ENCODE results near the gene ZFP69. TPM values are rescaled to one million over a fixed set of nuclear protein-coding genes. Genes with fewer than 3 reads are reported as not detected.

Gene ZFP69
- total RNA-seq (1 to 10 TPM; 1.3 to 1.9 TPM), polyA plus RNA-seq (1 to 10 TPM in 1 of 2 donors, under 1 TPM in 1; 0.96 to 1.2 TPM)

DNA sequence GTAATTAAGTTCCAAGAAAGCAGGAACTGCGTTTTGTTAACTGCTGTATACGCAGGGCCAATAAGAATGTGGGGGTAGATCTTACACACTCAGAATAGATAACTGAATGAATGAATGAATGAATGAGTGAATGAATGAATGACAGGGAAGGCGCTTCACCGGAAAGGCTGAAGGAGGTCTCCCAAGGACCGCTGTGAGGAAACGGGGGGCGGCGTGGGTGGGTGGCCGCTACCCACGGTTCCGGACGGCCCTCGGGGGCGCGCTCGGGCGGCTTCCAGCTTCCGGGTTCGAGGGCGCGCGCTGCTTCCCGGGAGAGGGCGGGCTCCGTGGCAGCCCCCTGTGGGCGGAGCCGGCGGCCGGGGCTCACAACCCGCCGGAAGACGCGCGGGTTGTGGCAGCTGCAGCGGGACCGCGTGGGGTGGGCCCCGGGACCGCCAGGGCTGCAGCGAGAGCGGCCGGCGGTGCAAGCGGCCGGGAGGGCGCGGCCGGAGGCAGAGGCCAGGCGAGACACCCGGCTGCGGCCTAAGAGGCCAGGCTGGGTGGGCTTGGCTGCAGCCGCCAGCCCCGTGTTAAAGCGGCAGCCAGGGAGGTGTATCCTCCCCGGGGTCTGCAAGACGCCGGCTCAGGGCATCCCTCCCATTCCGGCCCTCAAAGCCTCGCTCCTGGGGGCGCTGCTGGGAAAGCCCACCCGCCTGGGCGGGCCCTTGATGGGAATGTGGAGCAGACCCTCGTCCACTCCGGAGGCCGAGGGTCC is at the start of gene ZFP69:
TSS of gene ZFP69 (plus strand) at position 367 of the 754 bp plus-strand sequence. CDS start 2,072 bp downstream, outside the sequence.
- Histone ChIP-seq H3K9ac (ENCODE audit: low read depth in 1 of 2, low read length in 2 of 2) (peak within 1 kb of the TSS; percentile 31 to 94), H3K27ac (ENCODE audit: low read depth in 1 of 2, low read length in 2 of 2) (peak within 1 kb of the TSS; percentile 14 to 61), H3K36me3 (ENCODE audit: control insufficient read depth in 4 of 4, insufficient read depth in 3 of 4, low read depth in 1 of 4, low read length in 3 of 4) (peaks cover 0 to 2% (median 2%) of the 10 kb centered on the region in 4 donors), H3K4me1 (ENCODE audit: control insufficient read depth in 4 of 4, insufficient read depth in 4 of 4, low read length in 3 of 4) (peaks cover 0 to 12% (median 4%) of the 10 kb centered on the region in 4 donors), H3K4me3 (ENCODE audit: low read depth in 1 of 3, low read length in 3 of 3) (peak within 1 kb of the TSS; percentile 88 to 95 (median 92)), H3K9me3 (ENCODE audit: control insufficient read depth in 4 of 4, low read length in 3 of 4) (peaks cover 0 to 17% (median 5%) of the 10 kb centered on the region in 4 donors), H3K27me3 (ENCODE audit: control insufficient read depth in 4 of 4, insufficient read depth in 4 of 4, low read length in 3 of 4) (no peaks in the 10 kb centered on the region)
- WGBS: under 1% methylated on average over 65 of the region's 65 CpGs
- TF ChIP-seq RAD21 (IDR thresholded peaks at IDR 0.05) (peak in 1 of 2 donors; percentile 3), FOXA2 (IDR thresholded peaks at IDR 0.05) (no peak)
- DNase-seq (ENCODE audit: low spot score): peak; percentile 78

DNA sequence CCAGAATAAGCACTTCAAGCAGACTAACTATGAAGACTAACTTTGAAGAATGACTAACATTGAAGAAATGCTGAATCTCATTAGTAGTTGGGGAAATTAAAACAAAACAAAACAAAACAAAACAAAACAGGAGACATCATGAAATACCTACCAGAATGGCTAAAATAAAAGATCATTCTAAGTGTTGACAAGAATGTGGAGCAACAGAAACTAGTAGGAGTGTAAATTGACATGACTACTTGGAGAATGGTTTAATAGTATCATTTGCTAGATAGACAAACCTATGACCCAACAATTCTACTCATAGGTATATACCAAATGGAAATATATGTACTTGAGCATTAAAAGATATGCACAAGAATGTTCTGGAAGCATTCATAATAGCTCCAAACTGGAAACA is 45.7 kb upstream of the ZFP69 start:
- no peaks in the 10 kb centered on the region for H3K9me3 ChIP-seq (ENCODE audit: control insufficient read depth in 4 of 4, low read length in 3 of 4)
- DNase-seq (ENCODE audit: low spot score): no peak
- H3K27me3 ChIP-seq (ENCODE audit: control insufficient read depth in 4 of 4, insufficient read depth in 4 of 4, low read length in 3 of 4): no peaks in the 10 kb centered on the region
- H3K27ac ChIP-seq (ENCODE audit: low read depth in 1 of 2, low read length in 2 of 2): no peak overlapping the region
- H3K9ac ChIP-seq (ENCODE audit: low read depth in 1 of 2, low read length in 2 of 2): no peak overlapping the region
- TF ChIP-seq FOXA2 (IDR thresholded peaks at IDR 0.05): no peak
- TF ChIP-seq, protein P1, sequence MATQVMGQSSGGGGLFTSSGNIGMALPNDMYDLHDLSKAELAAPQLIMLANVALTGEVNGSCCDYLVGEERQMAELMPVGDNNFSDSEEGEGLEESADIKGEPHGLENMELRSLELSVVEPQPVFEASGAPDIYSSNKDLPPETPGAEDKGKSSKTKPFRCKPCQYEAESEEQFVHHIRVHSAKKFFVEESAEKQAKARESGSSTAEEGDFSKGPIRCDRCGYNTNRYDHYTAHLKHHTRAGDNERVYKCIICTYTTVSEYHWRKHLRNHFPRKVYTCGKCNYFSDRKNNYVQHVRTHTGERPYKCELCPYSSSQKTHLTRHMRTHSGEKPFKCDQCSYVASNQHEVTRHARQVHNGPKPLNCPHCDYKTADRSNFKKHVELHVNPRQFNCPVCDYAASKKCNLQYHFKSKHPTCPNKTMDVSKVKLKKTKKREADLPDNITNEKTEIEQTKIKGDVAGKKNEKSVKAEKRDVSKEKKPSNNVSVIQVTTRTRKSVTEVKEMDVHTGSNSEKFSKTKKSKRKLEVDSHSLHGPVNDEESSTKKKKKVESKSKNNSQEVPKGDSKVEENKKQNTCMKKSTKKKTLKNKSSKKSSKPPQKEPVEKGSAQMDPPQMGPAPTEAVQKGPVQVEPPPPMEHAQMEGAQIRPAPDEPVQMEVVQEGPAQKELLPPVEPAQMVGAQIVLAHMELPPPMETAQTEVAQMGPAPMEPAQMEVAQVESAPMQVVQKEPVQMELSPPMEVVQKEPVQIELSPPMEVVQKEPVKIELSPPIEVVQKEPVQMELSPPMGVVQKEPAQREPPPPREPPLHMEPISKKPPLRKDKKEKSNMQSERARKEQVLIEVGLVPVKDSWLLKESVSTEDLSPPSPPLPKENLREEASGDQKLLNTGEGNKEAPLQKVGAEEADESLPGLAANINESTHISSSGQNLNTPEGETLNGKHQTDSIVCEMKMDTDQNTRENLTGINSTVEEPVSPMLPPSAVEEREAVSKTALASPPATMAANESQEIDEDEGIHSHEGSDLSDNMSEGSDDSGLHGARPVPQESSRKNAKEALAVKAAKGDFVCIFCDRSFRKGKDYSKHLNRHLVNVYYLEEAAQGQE (IDR thresholded peaks at IDR 0.05): no peak
- TF ChIP-seq HNF4A (conservative IDR thresholded peaks at IDR 0.05): no peak
- no peak for TF ChIP-seq JUND (IDR thresholded peaks at IDR 0.05)
- no peak for TF ChIP-seq RAD21 (IDR thresholded peaks at IDR 0.05)
- TF ChIP-seq, protein P2, sequence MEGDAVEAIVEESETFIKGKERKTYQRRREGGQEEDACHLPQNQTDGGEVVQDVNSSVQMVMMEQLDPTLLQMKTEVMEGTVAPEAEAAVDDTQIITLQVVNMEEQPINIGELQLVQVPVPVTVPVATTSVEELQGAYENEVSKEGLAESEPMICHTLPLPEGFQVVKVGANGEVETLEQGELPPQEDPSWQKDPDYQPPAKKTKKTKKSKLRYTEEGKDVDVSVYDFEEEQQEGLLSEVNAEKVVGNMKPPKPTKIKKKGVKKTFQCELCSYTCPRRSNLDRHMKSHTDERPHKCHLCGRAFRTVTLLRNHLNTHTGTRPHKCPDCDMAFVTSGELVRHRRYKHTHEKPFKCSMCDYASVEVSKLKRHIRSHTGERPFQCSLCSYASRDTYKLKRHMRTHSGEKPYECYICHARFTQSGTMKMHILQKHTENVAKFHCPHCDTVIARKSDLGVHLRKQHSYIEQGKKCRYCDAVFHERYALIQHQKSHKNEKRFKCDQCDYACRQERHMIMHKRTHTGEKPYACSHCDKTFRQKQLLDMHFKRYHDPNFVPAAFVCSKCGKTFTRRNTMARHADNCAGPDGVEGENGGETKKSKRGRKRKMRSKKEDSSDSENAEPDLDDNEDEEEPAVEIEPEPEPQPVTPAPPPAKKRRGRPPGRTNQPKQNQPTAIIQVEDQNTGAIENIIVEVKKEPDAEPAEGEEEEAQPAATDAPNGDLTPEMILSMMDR (IDR thresholded peaks at IDR 0.05; ENCODE audit: low read depth, low read length, missing input control): no peak
- TF ChIP-seq FOXA1 (IDR thresholded peaks at IDR 0.05): no peak
- TF ChIP-seq, protein P3, sequence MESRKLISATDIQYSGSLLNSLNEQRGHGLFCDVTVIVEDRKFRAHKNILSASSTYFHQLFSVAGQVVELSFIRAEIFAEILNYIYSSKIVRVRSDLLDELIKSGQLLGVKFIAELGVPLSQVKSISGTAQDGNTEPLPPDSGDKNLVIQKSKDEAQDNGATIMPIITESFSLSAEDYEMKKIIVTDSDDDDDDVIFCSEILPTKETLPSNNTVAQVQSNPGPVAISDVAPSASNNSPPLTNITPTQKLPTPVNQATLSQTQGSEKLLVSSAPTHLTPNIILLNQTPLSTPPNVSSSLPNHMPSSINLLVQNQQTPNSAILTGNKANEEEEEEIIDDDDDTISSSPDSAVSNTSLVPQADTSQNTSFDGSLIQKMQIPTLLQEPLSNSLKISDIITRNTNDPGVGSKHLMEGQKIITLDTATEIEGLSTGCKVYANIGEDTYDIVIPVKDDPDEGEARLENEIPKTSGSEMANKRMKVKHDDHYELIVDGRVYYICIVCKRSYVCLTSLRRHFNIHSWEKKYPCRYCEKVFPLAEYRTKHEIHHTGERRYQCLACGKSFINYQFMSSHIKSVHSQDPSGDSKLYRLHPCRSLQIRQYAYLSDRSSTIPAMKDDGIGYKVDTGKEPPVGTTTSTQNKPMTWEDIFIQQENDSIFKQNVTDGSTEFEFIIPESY (IDR thresholded peaks at IDR 0.05): no peak
- TF ChIP-seq HNF4G (IDR thresholded peaks at IDR 0.05): no peak
- TF ChIP-seq RXRA (IDR thresholded peaks at IDR 0.05): no peak
- no peak for TF ChIP-seq EGR1 (IDR thresholded peaks at IDR 0.05; ENCODE audit: low read depth in 2 of 2)
- no peaks in the 10 kb centered on the region for H3K36me3 ChIP-seq (ENCODE audit: control insufficient read depth in 4 of 4, insufficient read depth in 3 of 4, low read depth in 1 of 4, low read length in 3 of 4)
- H3K4me3 ChIP-seq (ENCODE audit: low read depth in 1 of 3, low read length in 3 of 3): no peak overlapping the region
- H3K4me1 ChIP-seq (ENCODE audit: control insufficient read depth in 4 of 4, insufficient read depth in 4 of 4, low read length in 3 of 4): no peaks in the 10 kb centered on the region

Data from liver (tissue), 9 donors.